HG03025 (cell line): ENCODE measurements around the gene PBX4.

Experiments used
- ATAC-seq: cut with Tn5 transposase; IDR thresholded peaks from one replicate; pipeline ENCODE4 v1.9.1; 2021; ENCODE audit warnings: mild to moderate bottlenecking, moderate library complexity; ENCODE audit not compliant: unreplicated experiment, low FRiP score

Gene PBX4

GRCh38 chr19:19592690-19593089, 25.8 kb downstream of the PBX4 start:
- ATAC-seq = no peak

GRCh38 chr19:19591133-19591825, 27.2 kb downstream of the PBX4 start:
- ATAC-seq = no peak

GRCh38 chr19:19588546-19588945, 29.9 kb downstream of the PBX4 start:
- ATAC-seq = no peak

- ATAC-seq = no peak
Observed at GRCh38 chr19:19587771-19588170, 30.7 kb downstream of the PBX4 start.

GRCh38 chr19:19584356-19584755, 34.1 kb downstream of the PBX4 start:
- no peak for ATAC-seq

GRCh38 chr19:19582471-19582870, 36.0 kb downstream of the PBX4 start:
- ATAC-seq = no peak

GRCh38 chr19:19581391-19581790, 37.1 kb downstream of the PBX4 start:
- ATAC-seq = no peak

GRCh38 chr19:19580418-19580817, 38.1 kb downstream of the PBX4 start:
- ATAC-seq = no peak

- no peak for ATAC-seq
Observed at GRCh38 chr19:19579533-19580361, 38.7 kb downstream of the PBX4 start.

- ATAC-seq = no peak
Observed at GRCh38 chr19:19578252-19578651, 40.2 kb downstream of the PBX4 start.

- no peak for ATAC-seq
Observed at GRCh38 chr19:19575411-19575810, 43.1 kb downstream of the PBX4 start.

GRCh38 chr19:19571071-19571786, 47.3 kb downstream of the PBX4 start:
- no peak for ATAC-seq

- ATAC-seq = no peak
Observed at GRCh38 chr19:19570571-19570970, 47.9 kb downstream of the PBX4 start.

- no peak for ATAC-seq
Observed at GRCh38 chr19:19568802-19569756, 49.4 kb downstream of the PBX4 start.

GRCh38 chr19:19567391-19567790, 51.1 kb downstream of the PBX4 start:
- ATAC-seq = no peak

- no peak for ATAC-seq
Observed at GRCh38 chr19:19566306-19566705, 52.2 kb downstream of the PBX4 start.

- ATAC-seq = no peak
Observed at GRCh38 chr19:19563348-19563848, 55.1 kb downstream of the PBX4 start.

GRCh38 chr19:19562665-19563347, 55.7 kb downstream of the PBX4 start:
- ATAC-seq = no peak

GRCh38 chr19:19561946-19562664, 56.4 kb downstream of the PBX4 start:
- no peak for ATAC-seq
